Testis (tissue), 3 donors: ENCODE results near the gene PRRX1. TPM values are rescaled to one million over a fixed set of nuclear protein-coding genes. Genes with fewer than 3 reads are reported as not detected.

Experiments used
- DNase-seq: peaks from one replicate; pipeline ENCODE4 v3.0.0-alpha.2; 2019
- H3K27ac ChIP-seq, 2 donors: fragments of 200-600 bp; sonication (generic); one replicate each; pipeline ENCODE4 v1.5.1; 2019
- H3K27me3 ChIP-seq: fragments of 200-600 bp; sonication (generic); one replicate; pipeline ENCODE4 v1.5.1; 2019
- H3K36me3 ChIP-seq: fragments of 200-600 bp; sonication (generic); one replicate; pipeline ENCODE4 v1.5.1; 2017; ENCODE audit warnings: low read depth; ENCODE audit errors: missing control alignments
- H3K4me1 ChIP-seq: fragments of 200-600 bp; sonication (generic); one replicate; pipeline ENCODE4 v1.5.1; 2019
- H3K4me3 ChIP-seq, 2 donors: fragments of 200-600 bp; sonication (generic); one replicate each; pipeline ENCODE4 v1.5.1; 2017 to 2019
- H3K9me3 ChIP-seq: fragments of 200-600 bp; sonication (generic); one replicate; pipeline ENCODE4 v1.5.1; 2017
- POLR2A ChIP-seq: fragments of 450-650 bp; IDR thresholded peaks from one replicate; pipeline ENCODE4 v1.6.1; 2017; ENCODE audit warnings: antibody characterized with exemption, mild to moderate bottlenecking, moderate library complexity
- WGBS, 2 donors: methylation state at CpG; one replicate each; pipeline ENCODE4 v1.1.5; 2018; 5-methylcytosine and 5-hydroxymethylcytosine counted together
- intact Hi-C: fragments of 100-400 bp; cut with DNase I; formaldehyde crosslinking; loops from one replicate; pipeline ENCODE4 v1.15.1; 2023; ENCODE audit warnings: low total_unique reads
- polyA plus RNA-seq: library from polyadenylated mRNA; stranded (reverse); fragments of 350-450 nt; fragmentation: Illumina TruSeq; extraction: RNeasy Lipid Tissue Mini Kit (QIAGEN cat#74804); gene quantifications from one replicate; pipeline ENCODE4 v1.2.3, GENCODE V29; 2014; ENCODE audit warnings: low read depth, low replicate concordance; ENCODE audit not compliant: insufficient read depth
- total RNA-seq, 2 donors: library from RNA; depleted of rRNA; stranded (reverse); fragments of >200 nt; gene quantifications; one replicate each; pipeline ENCODE4 v1.2.3, GENCODE V29; 2016
- TF ChIP-seq, protein P1 (sequence below), 3 experiments: fragments of 450-650 bp in 2 of 3; fragments of 200-600 bp in 1 of 3; sonication (generic) in 1 of 3; IDR thresholded peaks; one replicate each; pipeline ENCODE4 v1.5.1; 2016 to 2019; ENCODE audit warnings: antibody characterized with exemption in 3 of 3, mild to moderate bottlenecking in 2 of 3, moderate library complexity in 1 of 3

Gene PRRX1
- total and polyA plus RNA-seq, 3 donors from 2014 or later = 26.3 to 74.8 (median 28.5) TPM

DNA sequence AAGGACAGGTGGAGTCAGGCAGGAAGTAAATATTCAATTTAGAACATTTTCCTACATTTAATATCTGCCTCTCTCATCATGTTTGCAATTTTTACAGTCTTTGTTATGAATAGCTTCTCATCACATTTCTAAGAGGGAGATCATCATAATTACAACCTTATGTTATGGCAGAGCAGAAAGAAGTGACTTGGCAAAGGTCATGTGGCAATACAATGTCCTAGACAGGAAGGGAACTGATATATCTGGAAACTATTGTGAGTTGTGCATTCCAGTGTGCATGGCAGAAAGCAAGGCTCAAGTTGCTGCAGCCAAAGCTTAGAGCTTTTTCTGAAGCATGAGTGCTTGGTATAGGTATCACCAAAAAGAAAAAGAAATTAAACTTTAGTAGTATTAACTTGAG is 43.8 kb upstream of the PRRX1 start:
- intact Hi-C loops = no loop called here
- no peaks in the 10 kb centered on the region for H3K27me3 ChIP-seq
- H3K9me3 ChIP-seq = no peaks in the 10 kb centered on the region
- no peak overlapping the region for H3K4me3 ChIP-seq
- no peaks in the 10 kb centered on the region for H3K36me3 ChIP-seq
- no peak overlapping the region for H3K27ac ChIP-seq
- no peak for TF ChIP-seq POLR2A
- TF ChIP-seq, protein P1, sequence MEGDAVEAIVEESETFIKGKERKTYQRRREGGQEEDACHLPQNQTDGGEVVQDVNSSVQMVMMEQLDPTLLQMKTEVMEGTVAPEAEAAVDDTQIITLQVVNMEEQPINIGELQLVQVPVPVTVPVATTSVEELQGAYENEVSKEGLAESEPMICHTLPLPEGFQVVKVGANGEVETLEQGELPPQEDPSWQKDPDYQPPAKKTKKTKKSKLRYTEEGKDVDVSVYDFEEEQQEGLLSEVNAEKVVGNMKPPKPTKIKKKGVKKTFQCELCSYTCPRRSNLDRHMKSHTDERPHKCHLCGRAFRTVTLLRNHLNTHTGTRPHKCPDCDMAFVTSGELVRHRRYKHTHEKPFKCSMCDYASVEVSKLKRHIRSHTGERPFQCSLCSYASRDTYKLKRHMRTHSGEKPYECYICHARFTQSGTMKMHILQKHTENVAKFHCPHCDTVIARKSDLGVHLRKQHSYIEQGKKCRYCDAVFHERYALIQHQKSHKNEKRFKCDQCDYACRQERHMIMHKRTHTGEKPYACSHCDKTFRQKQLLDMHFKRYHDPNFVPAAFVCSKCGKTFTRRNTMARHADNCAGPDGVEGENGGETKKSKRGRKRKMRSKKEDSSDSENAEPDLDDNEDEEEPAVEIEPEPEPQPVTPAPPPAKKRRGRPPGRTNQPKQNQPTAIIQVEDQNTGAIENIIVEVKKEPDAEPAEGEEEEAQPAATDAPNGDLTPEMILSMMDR (IDR thresholded peaks at IDR 0.05) = no peak
- DNase-seq = no peak
- H3K4me1 ChIP-seq = peaks cover 4% of the 10 kb centered on the region

DNA sequence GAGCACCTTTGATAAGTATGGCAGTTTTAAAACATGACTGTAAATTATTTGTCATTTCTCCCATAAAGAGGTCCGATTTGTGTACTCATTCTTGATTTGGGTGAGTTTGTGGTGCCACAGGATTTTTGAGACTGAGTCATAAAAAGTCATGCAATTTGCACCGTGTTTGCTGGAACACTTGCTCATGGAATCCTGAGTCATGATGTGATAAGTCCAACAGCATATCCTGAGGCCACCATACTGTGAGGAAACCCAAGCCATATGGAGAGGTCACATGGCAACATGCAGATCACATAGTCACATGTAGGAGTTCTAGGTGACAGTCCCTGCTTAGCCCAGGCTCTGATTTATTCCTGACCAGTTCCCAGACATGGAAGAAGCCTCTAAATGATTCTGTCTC is 40.8 kb upstream of the PRRX1 start:
- Histone ChIP-seq H3K27ac (no peak overlapping the region), H3K4me3 (no peak overlapping the region), H3K9me3 (no peaks in the 10 kb centered on the region), H3K4me1 (peaks cover 2% of the 10 kb centered on the region), H3K27me3 (no peaks in the 10 kb centered on the region), H3K36me3 (no peaks in the 10 kb centered on the region)
- no peak for DNase-seq
- TF ChIP-seq, protein P1 (IDR thresholded peaks at IDR 0.05) = no peak
- no peak for TF ChIP-seq POLR2A
- 44 to 73% methylated on average over 2 of the region's 2 CpGs for WGBS, 2 donors
- intact Hi-C loops = no loop called here

DNA sequence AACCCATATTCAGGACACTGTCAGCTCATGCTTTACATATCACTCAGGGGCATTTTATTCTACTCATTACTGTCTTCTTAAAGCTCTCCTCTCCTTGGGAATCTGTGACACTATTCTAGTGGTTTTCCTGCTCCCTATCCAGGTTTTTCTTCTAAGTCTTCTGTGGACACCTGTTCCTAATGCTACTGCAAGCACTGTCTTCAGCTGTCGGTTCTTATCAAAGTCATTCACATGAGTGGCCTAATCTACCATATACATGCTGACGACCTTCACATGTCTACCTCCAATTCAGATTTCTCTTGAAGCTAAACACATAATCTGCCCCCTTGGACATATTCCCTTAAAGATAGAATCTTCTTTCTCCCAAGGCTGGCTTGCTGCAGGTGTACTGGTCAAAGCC is 39.8 kb upstream of the PRRX1 start:
- Histone ChIP-seq H3K9me3 (no peaks in the 10 kb centered on the region), H3K4me1 (no peaks in the 10 kb centered on the region), H3K27ac (no peak overlapping the region), H3K27me3 (no peaks in the 10 kb centered on the region), H3K36me3 (no peaks in the 10 kb centered on the region), H3K4me3 (no peak overlapping the region)
- intact Hi-C loops = no loop called here
- no peak for DNase-seq
- 74 to 83% methylated on average over 2 of the region's 2 CpGs for WGBS, 2 donors
- TF ChIP-seq POLR2A = no peak
- TF ChIP-seq, protein P1 (IDR thresholded peaks at IDR 0.05) = no peak

DNA sequence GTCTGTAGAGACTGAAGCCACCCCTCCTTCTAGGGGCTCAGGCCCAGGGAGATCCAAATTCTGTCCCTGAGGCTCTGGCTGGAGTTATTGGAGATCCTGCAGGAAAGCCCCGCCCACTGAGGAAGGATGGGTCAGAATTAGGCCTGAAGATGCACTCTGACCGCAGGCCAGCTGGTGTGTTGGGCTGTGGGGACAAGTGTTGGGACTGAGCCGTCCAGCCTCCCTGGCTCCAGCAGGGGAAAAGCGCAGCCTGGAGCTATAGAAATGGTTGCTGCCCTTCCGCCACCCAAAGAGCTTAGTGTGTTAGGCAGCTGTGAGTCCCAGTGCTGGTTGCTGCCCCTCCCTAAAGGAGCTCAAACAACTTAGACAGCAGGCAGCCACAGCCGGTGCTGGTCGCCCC is 33.0 kb upstream of the PRRX1 start:
- H3K36me3 ChIP-seq = no peaks in the 10 kb centered on the region
- TF ChIP-seq POLR2A = no peak
- TF ChIP-seq, protein P1 (IDR thresholded peaks at IDR 0.05) = no peak
- DNase-seq = no peak
- no peaks in the 10 kb centered on the region for H3K4me1 ChIP-seq
- WGBS, 2 donors = 76 to 81% methylated on average over 7 of the region's 7 CpGs
- no peak overlapping the region for H3K4me3 ChIP-seq
- H3K27ac ChIP-seq = no peak overlapping the region
- no peaks in the 10 kb centered on the region for H3K9me3 ChIP-seq
- intact Hi-C loops = no loop called here
- no peaks in the 10 kb centered on the region for H3K27me3 ChIP-seq

DNA sequence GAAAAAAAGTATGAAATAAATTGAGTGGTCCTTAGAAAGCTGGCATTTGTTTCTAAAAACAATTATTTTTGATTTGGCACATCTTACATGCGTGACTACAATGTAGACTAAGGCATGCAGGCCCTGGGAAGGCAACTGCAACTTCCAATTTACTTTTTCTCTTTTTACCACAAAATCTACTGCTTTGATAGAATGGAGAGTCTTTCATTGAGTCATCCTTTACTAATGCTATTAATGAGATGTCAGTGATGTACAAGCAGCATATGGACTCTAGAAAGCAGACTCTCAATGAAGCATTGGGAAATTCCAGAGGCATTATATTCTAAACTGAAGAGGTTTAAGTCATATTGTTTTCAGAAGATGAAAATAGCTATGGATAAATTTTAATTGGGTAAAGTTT is 29.6 kb upstream of the PRRX1 start:
- no peaks in the 10 kb centered on the region for H3K36me3 ChIP-seq
- intact Hi-C loops = no loop called here
- no peak overlapping the region for H3K27ac ChIP-seq
- WGBS, 2 donors = 92 to 100% methylated on average over 1 of the region's 1 CpG
- H3K4me1 ChIP-seq = no peaks in the 10 kb centered on the region
- no peak overlapping the region for H3K4me3 ChIP-seq
- DNase-seq = no peak
- TF ChIP-seq, protein P1 (IDR thresholded peaks at IDR 0.05) = no peak
- TF ChIP-seq POLR2A = no peak
- no peaks in the 10 kb centered on the region for H3K9me3 ChIP-seq
- no peaks in the 10 kb centered on the region for H3K27me3 ChIP-seq
